OCI-LY3 (cell line): Measurements from ENCODE around the gene TMEM132D.

Experiments
- H2AFZ ChIP-seq: fragments of 200-600, 300-600 bp; shearing (Covaris generic); 2 replicates; pipeline ENCODE4 v1.6.0; 2014; ENCODE audit warnings: antibody characterized with exemption, low read depth, low read length
- H3K27ac ChIP-seq: fragments of 200-600, 300-600 bp; sonication (generic); 2 replicates; pipeline ENCODE4 v1.5.1; 2014; ENCODE audit warnings: mild to moderate bottlenecking, low read length, moderate library complexity, mixed read lengths
- H3K27me3 ChIP-seq: fragments of 200-600, 300-600 bp; sonication (generic); 2 replicates; pipeline ENCODE4 v1.6.1; 2014; ENCODE audit warnings: low read depth, low read length, mixed read lengths
- H3K36me3 ChIP-seq: fragments of 200-600, 300-600 bp; sonication (generic); replicated peaks from 2 replicates; pipeline ENCODE3; 2014; ENCODE audit warnings: low read depth, low read length, mixed read lengths
- H3K4me1 ChIP-seq: fragments of 300-600, 200-600 bp; sonication (generic); 2 replicates; pipeline ENCODE4 v1.6.1; 2014; ENCODE audit warnings: low read length, mixed read lengths
- H3K4me2 ChIP-seq: fragments of 200-600, 300-600 bp; sonication (generic); 2 replicates; pipeline ENCODE4 v1.6.1; 2014; ENCODE audit warnings: low read length, mixed read lengths
- H3K4me3 ChIP-seq: fragments of 300-600, 200-600 bp; sonication (generic); 2 replicates; pipeline ENCODE4 v1.5.1; 2014; ENCODE audit warnings: antibody characterized with exemption, mild to moderate bottlenecking, low read length, moderate library complexity
- H3K79me2 ChIP-seq: fragments of 300-600, 200-600 bp; shearing (Covaris generic); 2 replicates; pipeline ENCODE4 v1.6.1; 2014; ENCODE audit warnings: mild to moderate bottlenecking, low read length, mixed read lengths
- H3K9ac ChIP-seq: fragments of 300-600, 200-600 bp; shearing (Covaris generic); 2 replicates; pipeline ENCODE4 v1.6.0; 2014; ENCODE audit warnings: mild to moderate bottlenecking, low read length, moderate library complexity
- H3K9me3 ChIP-seq: fragments of 200-600, 300-600 bp; shearing (Covaris generic); 2 replicates; pipeline ENCODE4 v1.6.1; 2014; ENCODE audit warnings: low read length, mixed read lengths; ENCODE audit not compliant: insufficient read depth
- H4K20me1 ChIP-seq: fragments of 200-600, 300-600 bp; sonication (generic); 2 replicates; pipeline ENCODE4 v1.6.1; 2016; ENCODE audit warnings: low read length, mixed read lengths; ENCODE audit not compliant: insufficient read depth
- EZH2phosphoT487 ChIP-seq: fragments of 200-600 bp; shearing (Covaris generic); IDR thresholded peaks from 2 replicates; pipeline ENCODE4 v1.6.1; 2018; ENCODE audit warnings: antibody characterized with exemption, mixed run types, low read depth
- TF ChIP-seq, protein P1 (sequence below): fragments of 200-600, 300-600 bp; sonication (generic); IDR thresholded peaks from 2 replicates; pipeline ENCODE4 v1.5.1; 2014; ENCODE audit warnings: antibody characterized with exemption, low read length, low read depth

The TMEM132D gene

DNA sequence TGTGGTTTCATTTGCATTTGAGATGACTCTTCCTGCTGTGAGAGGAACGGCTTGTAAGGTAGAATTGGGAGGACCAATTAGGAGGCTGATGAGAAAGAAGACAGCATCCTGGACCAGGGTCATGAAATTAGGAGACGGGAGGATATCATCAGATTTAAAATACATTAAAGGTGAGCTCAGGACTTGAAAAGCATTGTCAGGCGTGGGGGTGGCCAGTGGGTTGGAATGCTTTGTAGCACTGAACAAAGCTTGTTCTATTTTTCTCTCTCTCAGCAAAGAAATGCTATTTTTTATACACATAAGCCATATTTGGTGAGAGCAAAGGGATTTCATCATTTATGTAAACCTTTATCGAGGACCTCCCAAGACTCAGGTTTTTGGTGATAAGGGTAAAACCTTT lies 157.5 kb downstream of the TMEM132D start:
- H3K36me3 ChIP-seq = no peaks in the 10 kb centered on the region
- no peak overlapping the region for H2AFZ ChIP-seq
- no peak overlapping the region for H3K27ac ChIP-seq
- H3K4me1 ChIP-seq = no peaks in the 10 kb centered on the region
- no peaks in the 10 kb centered on the region for H4K20me1 ChIP-seq
- H3K9me3 ChIP-seq = no peaks in the 10 kb centered on the region
- no peaks in the 10 kb centered on the region for H3K27me3 ChIP-seq
- TF ChIP-seq EZH2phosphoT487 = no peak
- TF ChIP-seq, protein P1, sequence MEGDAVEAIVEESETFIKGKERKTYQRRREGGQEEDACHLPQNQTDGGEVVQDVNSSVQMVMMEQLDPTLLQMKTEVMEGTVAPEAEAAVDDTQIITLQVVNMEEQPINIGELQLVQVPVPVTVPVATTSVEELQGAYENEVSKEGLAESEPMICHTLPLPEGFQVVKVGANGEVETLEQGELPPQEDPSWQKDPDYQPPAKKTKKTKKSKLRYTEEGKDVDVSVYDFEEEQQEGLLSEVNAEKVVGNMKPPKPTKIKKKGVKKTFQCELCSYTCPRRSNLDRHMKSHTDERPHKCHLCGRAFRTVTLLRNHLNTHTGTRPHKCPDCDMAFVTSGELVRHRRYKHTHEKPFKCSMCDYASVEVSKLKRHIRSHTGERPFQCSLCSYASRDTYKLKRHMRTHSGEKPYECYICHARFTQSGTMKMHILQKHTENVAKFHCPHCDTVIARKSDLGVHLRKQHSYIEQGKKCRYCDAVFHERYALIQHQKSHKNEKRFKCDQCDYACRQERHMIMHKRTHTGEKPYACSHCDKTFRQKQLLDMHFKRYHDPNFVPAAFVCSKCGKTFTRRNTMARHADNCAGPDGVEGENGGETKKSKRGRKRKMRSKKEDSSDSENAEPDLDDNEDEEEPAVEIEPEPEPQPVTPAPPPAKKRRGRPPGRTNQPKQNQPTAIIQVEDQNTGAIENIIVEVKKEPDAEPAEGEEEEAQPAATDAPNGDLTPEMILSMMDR = no peak
- H3K4me2 ChIP-seq = no peak overlapping the region
- no peaks in the 10 kb centered on the region for H3K79me2 ChIP-seq
- no peak overlapping the region for H3K9ac ChIP-seq
- H3K4me3 ChIP-seq = no peak overlapping the region

GRCh38 chr12:129729170-129729569 lies 174.7 kb downstream of the TMEM132D start:
- Histone ChIP-seq H3K79me2 (no peaks in the 10 kb centered on the region), H4K20me1 (no peaks in the 10 kb centered on the region), H2AFZ (no peak overlapping the region), H3K9me3 (no peaks in the 10 kb centered on the region), H3K4me3 (no peak overlapping the region), H3K9ac (no peak overlapping the region), H3K4me2 (no peak overlapping the region), H3K27me3 (no peaks in the 10 kb centered on the region), H3K36me3 (no peaks in the 10 kb centered on the region), H3K27ac (no peak overlapping the region), H3K4me1 (no peaks in the 10 kb centered on the region)
- TF ChIP-seq EZH2phosphoT487 = no peak
- TF ChIP-seq, protein P1 = no peak

DNA sequence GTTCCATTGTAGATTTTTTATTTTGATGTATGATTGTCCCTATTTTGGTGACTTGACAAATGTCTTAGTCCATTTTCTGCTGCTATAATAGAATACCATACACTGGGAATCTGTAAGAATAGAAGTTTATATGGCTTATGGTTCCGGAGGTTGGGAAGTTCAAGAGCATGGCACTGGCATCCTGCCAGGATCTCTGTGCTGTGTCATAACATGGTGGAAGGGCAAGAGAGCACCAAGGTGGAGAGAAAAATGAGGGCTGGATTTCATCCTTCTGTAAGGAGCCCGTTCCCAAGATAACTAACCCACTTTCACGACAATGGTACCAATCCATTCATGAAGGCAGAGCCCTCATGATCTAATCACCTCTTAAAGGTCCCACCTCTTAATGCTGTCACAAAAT lies 176.7 kb downstream of the TMEM132D start:
- TF ChIP-seq, protein P1 = no peak
- no peak for TF ChIP-seq EZH2phosphoT487
- Histone ChIP-seq H3K4me3 (no peak overlapping the region), H3K4me2 (no peak overlapping the region), H2AFZ (no peak overlapping the region), H3K79me2 (no peaks in the 10 kb centered on the region), H4K20me1 (no peaks in the 10 kb centered on the region), H3K27me3 (no peaks in the 10 kb centered on the region), H3K27ac (no peak overlapping the region), H3K9me3 (no peaks in the 10 kb centered on the region), H3K4me1 (no peaks in the 10 kb centered on the region), H3K9ac (no peak overlapping the region), H3K36me3 (no peaks in the 10 kb centered on the region)

DNA sequence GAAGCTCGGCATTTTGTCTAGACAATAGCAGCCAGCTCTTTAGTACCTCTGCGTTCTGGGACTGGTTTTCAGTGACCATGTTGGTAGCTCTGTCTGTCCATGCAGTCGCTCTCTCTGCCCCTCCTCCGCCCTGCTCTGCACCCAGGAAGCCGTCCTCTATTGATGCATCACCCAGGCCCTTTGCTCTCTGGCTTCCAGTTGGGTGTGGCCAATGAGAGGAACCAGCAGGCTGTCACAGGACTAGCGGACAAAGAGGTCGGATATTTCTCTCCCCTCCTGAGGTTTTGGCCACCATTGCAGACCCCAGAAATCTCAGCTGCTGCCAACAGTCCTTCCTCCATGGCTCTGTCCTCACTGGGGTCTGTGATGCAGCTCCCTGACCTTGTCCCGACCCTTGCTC lies 180.6 kb downstream of the TMEM132D start:
- Histone ChIP-seq H2AFZ (no peak overlapping the region), H3K27ac (no peak overlapping the region), H3K27me3 (no peaks in the 10 kb centered on the region), H3K9me3 (no peaks in the 10 kb centered on the region), H3K4me2 (no peak overlapping the region), H3K4me1 (no peaks in the 10 kb centered on the region), H3K9ac (no peak overlapping the region), H4K20me1 (no peaks in the 10 kb centered on the region), H3K4me3 (no peak overlapping the region), H3K79me2 (no peaks in the 10 kb centered on the region), H3K36me3 (no peaks in the 10 kb centered on the region)
- TF ChIP-seq, protein P1 = no peak
- TF ChIP-seq EZH2phosphoT487 = no peak
